Motor neuron (in vitro differentiated cells): ENCODE results near the gene NAP1L1. TPM values are rescaled to one million over a fixed set of nuclear protein-coding genes. Genes with fewer than 3 reads are reported as not detected.
"Not testable (repeated sequence)": the region's sequence is repeated elsewhere in the genome, so short reads cannot be mapped to it uniquely, and the experiment has no call there.

Source experiments
- ATAC-seq, 8 experiments: fragments of 200-7000 bp; cut with Tn5 transposase; replicated peaks in 6 of 8; 2 replicates each; pipeline ENCODE4 v1.8.0; 2021; ENCODE audit warnings: mild to moderate bottlenecking in 8 of 8, moderate library complexity in 8 of 8
- H3K27ac ChIP-seq, 2 donors: fragments of 250-450 bp; sonication (Bioruptor Pico); 2 replicates each; pipeline ENCODE4 v1.9.0; 2021; ENCODE audit warnings: antibody characterized with exemption in 2 of 2, mild to moderate bottlenecking in 2 of 2, moderate library complexity in 1 of 2
- H3K4me1 ChIP-seq, 2 donors: fragments of 250-450 bp; sonication (Bioruptor Pico); replicated peaks in 1 of 2; 2 replicates each; pipeline ENCODE4 v1.6.1; 2021; ENCODE audit warnings: antibody characterized with exemption in 2 of 2, mild to moderate bottlenecking in 2 of 2, moderate library complexity in 1 of 2
- H3K4me3 ChIP-seq, 5 donors: fragments of 250-450 bp; sonication (Bioruptor Pico); 2 replicates each; pipeline ENCODE4 v1.9.0; 2021; ENCODE audit warnings: antibody characterized with exemption in 5 of 5, mild to moderate bottlenecking in 5 of 5, moderate library complexity in 4 of 5
- WGBS, 10 experiments: fragments of 450-650 bp; shearing (Covaris generic); methylation state at CpG; one replicate each; pipeline ENCODE4 v1.0.0; 2022; 5-methylcytosine and 5-hydroxymethylcytosine counted together
- in situ Hi-C, 9 experiments: fragments of 400-800 bp; cut with MboI; loops; one replicate each; pipeline ENCODE4 v1.15.0; 2021; ENCODE audit warnings: low sequenced_read_pairs in 9 of 9, low pct_unique_long_range_greater_than_20kb in 2 of 9; ENCODE audit not compliant: unreplicated experiment in 9 of 9
- total RNA-seq, 8 experiments: library from RNA; unstranded; fragments of 300-600 nt; gene quantifications; 2 replicates each; pipeline versions ENCODE4 v1.2.3 to v1.2.4, GENCODE V29; 2022

NAP1L1 gene
- total RNA-seq, 8 experiments from 2014 or later: 293 to 577 (median 414) TPM

DNA sequence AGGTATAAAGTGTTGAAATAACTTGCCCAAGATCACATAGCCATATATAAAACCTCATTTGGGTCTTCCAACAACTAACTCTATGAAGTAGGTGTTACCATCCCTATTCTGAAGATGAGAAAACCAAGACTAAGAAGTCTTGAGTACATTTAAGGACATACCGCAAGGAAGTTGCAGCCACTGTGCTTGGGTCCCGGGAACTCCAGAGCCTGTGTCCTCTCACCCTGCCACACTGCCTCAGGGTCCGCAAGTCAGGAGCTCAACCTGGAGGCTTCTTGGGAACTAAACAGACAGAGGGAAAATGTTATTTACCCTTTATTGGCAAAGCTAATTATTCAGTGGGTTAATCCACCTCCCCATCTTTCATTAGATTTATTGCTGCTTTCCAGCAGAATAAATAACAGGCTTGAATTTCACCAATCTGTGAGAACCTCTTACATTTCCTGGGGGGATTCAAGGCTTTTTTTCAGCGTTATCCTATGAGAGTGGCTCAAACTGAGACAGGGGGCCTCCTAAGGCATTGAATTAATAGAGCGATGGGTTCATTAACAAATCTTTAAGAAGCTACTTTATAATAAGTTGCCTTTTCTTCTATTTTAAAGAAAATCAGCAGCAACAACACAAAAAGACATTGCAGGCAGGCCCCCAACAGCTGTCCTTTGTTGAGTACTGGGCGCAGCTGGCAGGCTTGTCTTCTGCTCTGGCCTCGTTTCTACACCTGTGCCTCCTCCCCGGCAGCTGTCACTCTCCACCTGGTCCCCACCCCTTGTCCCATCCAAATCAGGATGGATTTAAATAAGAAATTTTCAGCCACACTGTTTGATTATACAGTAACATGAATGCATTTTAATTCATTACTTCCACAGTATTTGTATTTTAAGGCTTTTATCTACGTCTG is 78.2 kb downstream of the NAP1L1 start:
- WGBS, 10 experiments: 37 to 100% (median 62%) methylated on average over 1 to 9 of the region's 9 CpGs
- no peak overlapping the region for H3K27ac ChIP-seq
- peaks cover 5 to 10% of the 10 kb centered on the region in 2 donors for H3K4me1 ChIP-seq
- ATAC-seq: peak in 5 of 8 experiments; percentile 15 to 51 (median 47)
- in situ Hi-C loops: no loop called here
- H3K4me3 ChIP-seq: no peak overlapping the region

- 10 to 100% (median 70%) methylated on average over 2 of the region's 2 CpGs; no CpG with 5 or more reads in 3 of the 10 experiments for WGBS, 10 experiments
- Histone ChIP-seq H3K27ac (no peak overlapping the region), H3K4me1 (peaks cover 5 to 10% of the 10 kb centered on the region in 2 donors), H3K4me3 (no peak overlapping the region)
- ATAC-seq: no peak
- in situ Hi-C loops: no loop called here
Measured at GRCh38 chr12:76003355-76003638, 81.2 kb downstream of the NAP1L1 start.

GRCh38 chr12:76002598-76003354 is 81.7 kb downstream of the NAP1L1 start:
- Histone ChIP-seq H3K4me1 (peaks cover 5 to 10% of the 10 kb centered on the region in 2 donors), H3K4me3 (no peak overlapping the region), H3K27ac (no peak overlapping the region)
- in situ Hi-C loops: no loop called here
- 11 to 100% (median 90%) methylated on average over 1 of the region's 1 CpG; no CpG with 5 or more reads in 3 of the 10 experiments for WGBS, 10 experiments
- peak in 2 of 8 experiments; percentile 38 to 53 for ATAC-seq

DNA sequence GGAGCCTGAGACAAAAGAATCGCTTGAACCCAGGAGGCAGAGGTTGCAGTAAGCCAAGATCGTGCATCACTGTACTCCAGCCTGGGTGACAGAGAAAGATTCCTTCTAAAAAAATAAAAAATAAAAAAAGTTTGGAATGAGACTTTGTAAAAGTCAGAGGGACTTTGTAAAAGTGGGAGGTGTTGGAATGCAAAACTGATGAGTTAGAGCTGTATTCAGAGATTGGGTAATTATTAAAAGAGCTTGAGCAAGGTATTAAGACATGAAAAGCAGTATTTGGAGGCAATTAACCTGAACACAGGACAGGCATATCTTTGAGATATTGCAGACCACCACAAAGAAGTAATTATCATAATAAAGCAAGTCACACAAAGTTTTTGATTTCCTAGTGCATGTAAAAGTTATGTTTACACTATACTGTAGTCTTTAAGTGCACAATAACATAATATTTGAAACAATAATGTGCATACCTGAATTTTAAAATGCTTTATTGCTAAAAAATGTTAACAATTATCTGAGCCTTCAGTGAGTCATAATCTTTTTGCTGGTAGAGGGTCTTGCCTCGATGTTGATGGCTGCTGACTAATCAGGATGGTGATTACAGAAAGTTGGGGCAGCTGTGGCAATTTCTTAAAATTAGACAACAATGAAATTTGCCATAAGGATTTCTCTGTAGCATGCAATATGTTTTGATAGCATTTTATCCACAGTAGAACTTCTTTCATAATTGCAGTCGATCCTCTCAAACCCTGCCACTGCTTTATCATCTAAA is 86.0 kb downstream of the NAP1L1 start:
- Histone ChIP-seq H3K4me3 (no peak overlapping the region), H3K27ac (no peak overlapping the region), H3K4me1 (no peaks in the 10 kb centered on the region)
- no peak for ATAC-seq
- in situ Hi-C loops: no loop called here
- 15 to 73% (median 66%) methylated on average over 2 to 4 of the region's 4 CpGs for WGBS, 10 experiments

DNA sequence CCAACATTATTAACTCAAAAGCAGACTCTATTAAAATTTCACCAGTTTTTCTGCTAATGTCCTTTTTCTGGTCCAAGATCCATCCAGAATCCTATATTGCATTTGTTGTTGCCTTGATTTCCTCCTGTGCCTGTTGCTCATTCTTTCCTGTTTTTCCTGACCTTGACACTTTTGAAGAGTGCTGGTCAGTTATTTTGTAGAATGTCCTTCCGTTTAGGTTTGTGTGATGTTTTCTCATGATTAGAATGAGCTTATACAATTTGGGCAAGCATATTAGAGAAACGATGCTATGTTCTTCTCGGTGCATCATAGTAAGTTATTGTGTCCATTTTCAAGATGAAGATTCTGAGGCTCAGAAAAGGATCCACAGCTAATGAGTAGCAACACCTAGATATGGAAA is 86.8 kb downstream of the NAP1L1 start:
- 73 to 100% (median 95%) methylated on average over 1 to 3 of the region's 3 CpGs for WGBS, 10 experiments
- in situ Hi-C loops: no loop called here
- Histone ChIP-seq H3K4me3 (no peak overlapping the region), H3K4me1 (no peaks in the 10 kb centered on the region), H3K27ac (no peak overlapping the region)
- no peak for ATAC-seq

DNA sequence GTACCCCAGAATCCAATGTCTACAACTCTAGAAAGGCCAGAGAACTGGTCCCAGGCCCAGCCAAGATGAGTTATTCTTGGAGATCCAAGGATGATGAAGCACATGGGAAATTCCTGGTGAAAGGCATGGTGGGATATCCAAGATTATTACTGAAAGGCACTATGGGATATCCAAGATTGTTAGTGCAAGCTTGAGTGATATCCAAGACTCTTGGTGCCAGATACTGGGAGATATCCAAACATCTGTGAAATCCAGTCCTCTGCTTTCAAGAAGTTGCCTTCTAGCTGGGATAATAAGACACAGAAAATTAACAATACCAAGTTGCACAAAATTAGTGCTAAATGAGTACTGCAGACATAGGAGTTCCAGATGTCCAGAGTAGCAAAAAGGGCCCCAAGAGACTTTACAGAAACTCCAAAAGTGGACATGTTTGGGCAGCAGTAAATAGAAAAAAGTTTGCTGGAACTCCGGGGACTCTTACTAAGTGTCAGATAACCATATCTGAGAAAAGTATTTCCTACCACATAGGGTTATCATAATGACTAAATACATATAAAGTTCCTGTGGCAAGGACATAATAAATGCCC is 87.5 kb downstream of the NAP1L1 start:
- Histone ChIP-seq H3K4me1 (no peaks in the 10 kb centered on the region), H3K27ac (no peak overlapping the region), H3K4me3 (no peak overlapping the region)
- in situ Hi-C loops: no loop called here
- ATAC-seq: no peak
- WGBS, 10 experiments: 33 to 100% (median 94%) methylated on average over 1 of the region's 1 CpG; no CpG with 5 or more reads in 4 of the 10 experiments

DNA sequence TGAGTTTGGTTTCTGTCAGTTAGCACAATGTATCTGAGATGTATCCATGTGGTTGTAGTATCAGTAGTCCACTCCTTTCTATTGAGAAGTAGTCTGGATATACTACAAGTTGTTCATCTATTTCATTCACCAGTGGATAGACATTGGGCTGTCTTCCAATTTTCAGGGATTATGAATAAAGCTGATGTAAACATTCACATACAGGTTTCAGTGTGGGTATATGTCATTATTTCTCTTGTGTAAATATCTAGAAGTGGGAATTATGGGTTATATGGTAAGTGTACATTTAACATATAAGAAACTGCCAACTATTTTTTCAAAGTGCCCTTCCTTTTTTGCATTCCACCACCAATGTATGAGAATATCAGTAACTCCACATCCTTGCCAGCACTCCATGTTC is 88.8 kb downstream of the NAP1L1 start:
- ATAC-seq: no peak
- H3K4me1 ChIP-seq: no peaks in the 10 kb centered on the region
- no peak overlapping the region for H3K27ac ChIP-seq
- H3K4me3 ChIP-seq: no peak overlapping the region
- in situ Hi-C loops: no loop called here

DNA sequence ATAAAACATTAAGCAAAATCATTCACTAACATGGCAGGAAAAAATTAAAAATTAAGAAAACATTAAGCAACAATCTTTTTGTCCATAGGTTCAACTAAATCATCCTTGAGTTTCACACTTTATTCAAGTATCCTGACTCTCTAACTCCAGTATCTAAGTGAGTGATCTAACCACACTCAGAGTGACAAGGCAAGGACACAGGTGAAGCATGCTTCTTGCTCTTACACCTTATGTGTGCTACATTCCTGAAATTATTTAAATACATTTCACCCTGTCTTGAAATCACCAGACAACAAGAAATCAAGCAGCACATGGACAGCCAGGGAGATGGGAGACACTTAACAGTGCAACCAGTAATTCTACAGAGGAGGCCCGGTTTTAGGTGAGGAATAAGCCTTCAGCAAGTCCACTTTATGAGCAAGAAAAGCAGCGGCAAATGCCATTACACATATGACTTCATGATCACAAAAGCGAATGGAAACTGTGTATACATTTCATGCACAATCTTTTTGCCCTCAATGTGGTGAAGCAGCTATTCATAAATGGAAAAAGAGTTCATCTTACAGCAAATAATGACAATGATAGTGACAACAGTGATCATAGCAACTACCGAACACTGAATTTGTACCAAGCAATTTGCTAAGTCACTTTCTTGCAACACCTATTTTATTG is 90.3 kb downstream of the NAP1L1 start:
- in situ Hi-C loops: no loop called here
- no peak overlapping the region for H3K4me3 ChIP-seq
- H3K27ac ChIP-seq: no peak overlapping the region
- no peaks in the 10 kb centered on the region for H3K4me1 ChIP-seq
- no peak for ATAC-seq
- 52 to 94% (median 70%) methylated on average over 2 to 4 of the region's 4 CpGs for WGBS, 10 experiments

DNA sequence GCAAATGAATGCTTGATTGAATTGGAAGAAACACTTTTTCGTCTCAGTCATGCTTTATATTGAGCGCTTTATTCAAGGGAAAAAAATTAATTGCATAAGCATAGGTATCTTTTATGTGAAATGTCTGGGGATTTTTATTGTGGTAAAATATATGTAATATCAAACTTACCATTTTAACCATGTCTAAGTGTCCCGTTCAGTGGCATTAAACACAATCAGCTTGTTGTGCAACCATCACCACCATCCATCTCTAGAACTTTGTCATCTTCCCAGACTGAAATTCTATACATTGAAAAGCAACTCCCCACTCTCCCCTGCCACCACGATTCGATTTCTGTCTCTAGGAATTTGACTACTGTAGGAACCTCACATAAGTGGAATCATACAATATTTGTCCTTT is 92.7 kb downstream of the NAP1L1 start:
- no peaks in the 10 kb centered on the region for H3K4me1 ChIP-seq
- in situ Hi-C loops: no loop called here
- no peak overlapping the region for H3K4me3 ChIP-seq
- WGBS, 10 experiments: 46 to 96% (median 83%) methylated on average over 2 to 5 of the region's 5 CpGs; no CpG with 5 or more reads in 3 of the 10 experiments
- no peak for ATAC-seq
- no peak overlapping the region for H3K27ac ChIP-seq

DNA sequence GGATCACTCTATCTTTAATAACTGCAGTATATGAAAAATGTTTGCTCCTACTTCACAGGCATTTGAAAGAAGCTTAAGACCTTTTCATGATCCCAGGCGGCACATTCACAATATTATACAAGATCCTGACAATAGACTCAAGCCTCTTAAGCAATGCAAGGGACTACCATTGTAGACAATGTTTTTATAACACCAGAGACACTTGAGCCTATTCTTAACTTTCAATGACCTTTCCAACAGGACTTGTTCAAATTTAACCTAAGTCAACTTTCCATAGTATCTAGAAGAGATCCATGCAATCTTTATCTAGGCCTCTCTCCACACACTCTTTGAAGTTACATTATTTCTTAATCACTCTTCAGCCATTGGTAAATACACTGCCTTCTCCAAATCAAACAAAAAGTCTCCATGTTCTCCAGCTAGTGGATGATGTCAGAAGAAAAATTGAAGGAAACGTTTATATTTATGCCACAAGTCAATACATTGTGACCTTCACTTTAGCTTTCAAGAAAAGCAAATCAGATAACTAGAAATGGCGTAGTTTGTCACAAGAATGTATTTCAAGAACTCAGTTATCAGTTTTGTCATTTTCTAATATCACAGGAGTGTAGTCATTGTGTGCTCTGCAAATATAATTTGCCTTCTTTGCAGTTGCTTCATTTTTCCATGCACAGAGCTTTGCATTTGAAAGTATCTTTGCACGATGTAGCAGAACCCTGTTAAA is 94.1 kb downstream of the NAP1L1 start:
- H3K4me3 ChIP-seq: no peak overlapping the region
- WGBS, 10 experiments: 63 to 92% (median 82%) methylated on average over 2 to 4 of the region's 4 CpGs
- in situ Hi-C loops: no loop called here
- H3K27ac ChIP-seq: no peak overlapping the region
- ATAC-seq: peak in 1 of 8 experiments; percentile 69
- H3K4me1 ChIP-seq: peaks cover 0 to 9% of the 10 kb centered on the region in 2 donors

DNA sequence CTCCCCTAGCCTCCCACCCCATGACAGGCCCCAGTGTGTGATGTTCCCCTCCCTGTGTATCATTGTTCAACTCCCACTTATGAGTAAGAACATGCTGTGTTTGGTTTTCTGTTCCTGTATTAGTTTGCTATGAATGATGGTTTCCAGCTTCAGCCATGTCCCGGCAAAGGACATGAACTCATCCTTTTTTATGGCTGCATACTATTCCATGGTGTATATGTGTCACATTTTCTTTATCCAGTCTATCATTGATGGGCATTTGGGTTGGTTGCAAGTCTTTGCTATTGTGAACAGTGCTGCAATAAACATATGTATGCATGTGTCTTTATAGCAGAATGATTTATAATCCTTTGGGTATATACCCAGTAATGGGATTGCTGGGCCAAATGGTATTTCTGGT is 96.8 kb downstream of the NAP1L1 start:
- ATAC-seq, H3K27ac ChIP-seq, in situ Hi-C loops, H3K4me1 ChIP-seq, H3K4me3 ChIP-seq: not testable (repeated sequence)
- WGBS, 10 experiments: no CpG with 5 or more reads among the region's 1 CpG
